AG04450 (cell line): ENCODE measurements around the gene OTULINL. TPM values are rescaled to one million over a fixed set of nuclear protein-coding genes. Genes with fewer than 3 reads are reported as not detected.
"Not testable (repeated sequence)": the region's sequence is repeated elsewhere in the genome, so short reads cannot be mapped to it uniquely, and the experiment has no call there.

Source experiments
- CTCF ChIA-PET: fragments of 300-600, 350-600 bp; formaldehyde crosslinking; extraction: SDS; loops from one replicate; lab custom pipeline; 2022; ENCODE audit warnings: antibody characterized with exemption, inconsistent platforms; lab: Charles Lee
- POLR2A ChIA-PET: fragments of 350-600 bp; formaldehyde crosslinking; extraction: SDS; loops from one replicate; lab custom pipeline; 2021; ENCODE audit warnings: antibody characterized with exemption, inconsistent platforms; lab: Yijun Ruan, JAX
- DNase-seq: peaks from one replicate; pipeline ENCODE4 v3.0.0-alpha.2; 2011; ENCODE audit warnings: low read depth, low spot score
- H3K27ac ChIP-seq: one replicate; pipeline ENCODE4 v1.5.1; 2012; ENCODE audit warnings: low read depth, low read length, control low read depth
- H3K27me3 ChIP-seq: one replicate; pipeline ENCODE4 v1.6.0; 2012; ENCODE audit warnings: low read length; ENCODE audit not compliant: control insufficient read depth, insufficient read depth
- H3K4me3 ChIP-seq: 2 replicates; pipeline ENCODE4 v1.5.1; 2011; ENCODE audit warnings: mild to moderate bottlenecking, low read depth, low read length, control low read depth
- H3K9me3 ChIP-seq: 2 replicates; pipeline ENCODE4 v1.5.1; 2012; ENCODE audit warnings: low read length; ENCODE audit not compliant: control insufficient read depth, insufficient read depth
- CTCF ChIP-seq: IDR thresholded peaks from 2 replicates; pipeline ENCODE4 v1.5.1; 2011; ENCODE audit warnings: low read depth, low read length, control low read depth, inconsistent platforms
- polyA plus RNA-seq: library from polyadenylated mRNA; depleted of rRNA; stranded (reverse); fragments of >200 nt; gene quantifications from 2 replicates; pipeline ENCODE4 v1.2.3, GENCODE V29; 2011

Gene OTULINL
- polyA plus RNA-seq, 1 experiment: 0.21 TPM

DNA sequence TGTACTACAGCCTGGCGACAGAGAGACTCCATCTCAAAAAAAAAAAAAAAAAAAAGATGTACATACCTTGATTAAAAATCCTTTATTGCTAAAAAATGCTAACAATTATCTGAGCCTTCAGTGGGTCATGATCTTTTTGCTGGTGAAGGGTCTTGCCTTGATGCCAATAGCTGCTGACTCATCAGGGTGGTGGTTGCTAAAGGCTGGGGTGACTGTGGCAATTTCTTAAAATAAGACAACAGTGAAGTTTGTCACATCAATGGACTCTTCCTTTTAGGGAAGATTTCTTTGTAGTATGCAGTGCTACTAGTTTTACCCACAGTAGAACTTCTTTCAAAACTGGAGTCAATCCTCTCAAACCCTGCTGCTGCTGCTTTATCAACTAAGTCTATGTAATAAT lies 33.9 kb upstream of the OTULINL start:
- Histone ChIP-seq H3K27ac (no peak overlapping the region), H3K27me3 (peaks cover 22% of the 10 kb centered on the region), H3K4me3 (no peak overlapping the region), H3K9me3 (no peaks in the 10 kb centered on the region)
- ChIA-PET POLR2A (no interaction called here), CTCF (no interaction called here)
- no peak for TF ChIP-seq CTCF
- no peak for DNase-seq

- ChIA-PET POLR2A (no interaction called here), CTCF (no interaction called here)
- no peak for TF ChIP-seq CTCF
- no peaks in the 10 kb centered on the region for H3K9me3 ChIP-seq
- H3K27ac ChIP-seq: no peak overlapping the region
- no peak overlapping the region for H3K4me3 ChIP-seq
- peaks cover 22% of the 10 kb centered on the region for H3K27me3 ChIP-seq
- no peak for DNase-seq
These were observed 30.4 kb upstream of the OTULINL start for GRCh38 chr5:14551211-14551610.

GRCh38 chr5:14552017-14552416 lies 29.6 kb upstream of the OTULINL start:
- DNase-seq: no peak
- H3K27me3 ChIP-seq: peaks cover 17% of the 10 kb centered on the region
- CTCF ChIA-PET: no interaction called here
- no peaks in the 10 kb centered on the region for H3K9me3 ChIP-seq
- H3K27ac ChIP-seq: no peak overlapping the region
- POLR2A ChIA-PET: interaction anchor here (0.6 kb wide), 1 partner anchor 328 kb away, joined by 5 read pairs; no protein-coding TSS in a partner anchor
- TF ChIP-seq CTCF: no peak
- H3K4me3 ChIP-seq: no peak overlapping the region

DNA sequence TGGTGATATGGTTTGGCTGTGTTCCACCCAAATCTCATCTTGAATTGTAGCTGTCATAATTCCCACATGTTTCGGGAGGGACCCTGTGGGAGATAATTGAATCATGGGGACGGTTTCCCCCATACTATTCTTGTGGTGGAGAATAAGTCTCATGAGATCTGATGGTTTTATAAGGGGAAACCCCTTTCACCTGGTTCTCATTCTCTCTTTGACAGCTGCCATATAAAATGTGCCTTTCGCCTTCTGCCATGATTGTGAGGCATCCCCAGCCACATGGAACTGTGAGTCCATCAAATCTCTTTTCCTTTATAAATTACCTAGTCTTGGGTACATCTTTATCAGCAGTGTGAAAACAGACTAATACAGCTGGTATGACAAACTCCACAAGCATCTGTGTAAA lies 27.3 kb upstream of the OTULINL start:
- DNase-seq, H3K4me3 ChIP-seq, H3K9me3 ChIP-seq, H3K27ac ChIP-seq, CTCF ChIA-PET, POLR2A ChIA-PET: not testable (repeated sequence)
- H3K27me3 ChIP-seq: peaks cover 19% of the 10 kb centered on the region

GRCh38 chr5:14556015-14556414 lies 25.6 kb upstream of the OTULINL start:
- H3K27me3 ChIP-seq: peaks cover 19% of the 10 kb centered on the region
- no peak for TF ChIP-seq CTCF
- POLR2A ChIA-PET: no interaction called here
- CTCF ChIA-PET: no interaction called here
- DNase-seq: no peak
- H3K4me3 ChIP-seq: no peak overlapping the region
- H3K9me3 ChIP-seq: no peaks in the 10 kb centered on the region
- H3K27ac ChIP-seq: no peak overlapping the region

DNA sequence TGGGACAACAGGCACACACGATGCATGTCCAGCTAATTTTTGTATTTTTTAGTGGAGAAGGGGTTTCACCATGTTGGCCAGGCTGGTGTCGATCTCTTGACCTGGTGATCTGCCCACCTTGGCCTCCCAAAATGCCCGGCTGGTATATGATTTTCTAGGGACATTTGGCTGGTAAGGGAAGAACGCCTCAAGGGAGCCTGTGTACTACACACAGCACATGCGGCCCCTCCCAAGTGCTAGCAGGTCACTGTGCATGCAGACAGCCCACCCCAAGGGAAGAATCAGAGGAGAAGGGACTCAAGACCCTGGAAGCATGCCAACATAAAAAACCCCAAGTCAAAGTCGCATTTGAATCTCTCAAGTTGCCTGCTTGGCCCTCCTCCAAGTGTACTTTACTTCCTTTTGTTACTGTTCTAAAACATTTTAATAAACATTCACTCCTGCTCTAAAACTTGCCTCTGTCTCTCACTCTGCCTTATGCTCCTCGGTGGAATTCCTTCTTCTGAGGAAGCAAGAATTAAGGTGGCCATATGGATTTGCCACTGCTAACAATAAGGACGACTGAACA lies 24.3 kb upstream of the OTULINL start:
- TF ChIP-seq CTCF: no peak
- POLR2A ChIA-PET: no interaction called here
- Histone ChIP-seq H3K27ac (no peak overlapping the region), H3K9me3 (no peaks in the 10 kb centered on the region), H3K27me3 (peaks cover 21% of the 10 kb centered on the region), H3K4me3 (no peak overlapping the region)
- DNase-seq: no peak
- CTCF ChIA-PET: no interaction called here
